Lower lobe of right lung (tissue), 2 donors: ENCODE data around the gene TRIM25. TPM values are rescaled to one million over a fixed set of nuclear protein-coding genes. Genes with fewer than 3 reads are reported as not detected.

Experiments
- ATAC-seq, 2 donors: fragments of 200-7000 bp; cut with Tn5 transposase; one replicate each; pipeline ENCODE4 v1.9.1; 2020 to 2022; ENCODE audit warnings: mild to moderate bottlenecking in 2 of 2, moderate library complexity in 2 of 2
- DNase-seq: peaks from one replicate; pipeline ENCODE4 v3.0.0-alpha.2; 2020
- H3K27ac ChIP-seq: fragments of 200-600 bp; one replicate; pipeline ENCODE4 v1.8.0; 2022
- H3K27me3 ChIP-seq: fragments of 200-600 bp; one replicate; pipeline ENCODE4 v1.8.0; 2022; ENCODE audit warnings: low read depth
- H3K36me3 ChIP-seq: fragments of 200-600 bp; one replicate; pipeline ENCODE4 v1.8.0; 2022; ENCODE audit warnings: mild to moderate bottlenecking
- H3K4me1 ChIP-seq: fragments of 200-600 bp; one replicate; pipeline ENCODE4 v1.8.0; 2022
- H3K4me3 ChIP-seq: fragments of 200-600 bp; one replicate; pipeline ENCODE4 v1.8.0; 2022; ENCODE audit warnings: mild to moderate bottlenecking
- H3K9me3 ChIP-seq: fragments of 200-600 bp; one replicate; pipeline ENCODE4 v1.8.0; 2022
- intact Hi-C: fragments of 100-400 bp; cut with DNase I; formaldehyde crosslinking; loops from one replicate; pipeline ENCODE4 v1.11.0; 2022
- total RNA-seq: library from RNA; stranded (reverse); fragmentation: NEBNext Ultra II Directional; extraction: Animal tissue kit (Norgen Biotek cat#: 25700); gene quantifications from one replicate; pipeline ENCODE4 v1.2.1, GENCODE V29; 2021
- TF ChIP-seq, protein P1 (sequence below): fragments of 200-600 bp; IDR thresholded peaks from one replicate; pipeline ENCODE4 v1.8.0; 2022; ENCODE audit warnings: antibody characterized with exemption, mild to moderate bottlenecking
- donor health status: DM: no; HTN: yes; CAD: no; lungs with severe emphysema.

Gene TRIM25
- total RNA-seq, 1 donor from 2014 or later, result 125 TPM

DNA sequence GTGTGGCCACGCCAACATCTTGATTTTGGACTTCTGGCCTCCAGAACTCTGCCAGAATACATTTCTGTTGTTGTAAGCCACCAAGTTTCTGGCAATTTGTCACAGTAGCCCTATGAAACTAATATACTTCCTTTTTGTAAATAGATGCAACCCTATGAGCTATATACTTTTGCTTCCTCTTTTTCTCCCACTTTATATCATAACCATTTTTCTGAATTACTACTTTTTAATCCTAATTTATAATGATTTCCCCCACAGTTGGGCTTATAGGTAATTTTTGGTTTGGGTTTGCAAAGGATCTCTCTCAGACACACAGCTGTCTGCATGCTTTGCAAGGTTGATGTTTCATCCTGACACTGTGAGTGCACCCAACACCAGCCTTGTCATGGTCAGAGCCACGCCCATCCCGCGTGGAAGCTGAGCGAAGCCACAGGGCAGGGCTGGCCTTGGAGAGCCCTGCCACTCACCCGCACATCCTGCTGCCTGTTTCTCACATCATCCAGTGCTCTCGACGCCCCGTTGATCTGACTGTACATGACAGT, 5.8 kb downstream of the TRIM25 start:
- Histone ChIP-seq H3K36me3 (peaks cover 55% of the 10 kb centered on the region), H3K4me3 (no peak overlapping the region), H3K9me3 (no peaks in the 10 kb centered on the region), H3K27ac (peak overlapping the region; percentile 51), H3K4me1 (peaks cover 60% of the 10 kb centered on the region), H3K27me3 (no peaks in the 10 kb centered on the region)
- intact Hi-C loops, result no loop called here
- peak; percentile 90 for DNase-seq
- TF ChIP-seq, protein P1, sequence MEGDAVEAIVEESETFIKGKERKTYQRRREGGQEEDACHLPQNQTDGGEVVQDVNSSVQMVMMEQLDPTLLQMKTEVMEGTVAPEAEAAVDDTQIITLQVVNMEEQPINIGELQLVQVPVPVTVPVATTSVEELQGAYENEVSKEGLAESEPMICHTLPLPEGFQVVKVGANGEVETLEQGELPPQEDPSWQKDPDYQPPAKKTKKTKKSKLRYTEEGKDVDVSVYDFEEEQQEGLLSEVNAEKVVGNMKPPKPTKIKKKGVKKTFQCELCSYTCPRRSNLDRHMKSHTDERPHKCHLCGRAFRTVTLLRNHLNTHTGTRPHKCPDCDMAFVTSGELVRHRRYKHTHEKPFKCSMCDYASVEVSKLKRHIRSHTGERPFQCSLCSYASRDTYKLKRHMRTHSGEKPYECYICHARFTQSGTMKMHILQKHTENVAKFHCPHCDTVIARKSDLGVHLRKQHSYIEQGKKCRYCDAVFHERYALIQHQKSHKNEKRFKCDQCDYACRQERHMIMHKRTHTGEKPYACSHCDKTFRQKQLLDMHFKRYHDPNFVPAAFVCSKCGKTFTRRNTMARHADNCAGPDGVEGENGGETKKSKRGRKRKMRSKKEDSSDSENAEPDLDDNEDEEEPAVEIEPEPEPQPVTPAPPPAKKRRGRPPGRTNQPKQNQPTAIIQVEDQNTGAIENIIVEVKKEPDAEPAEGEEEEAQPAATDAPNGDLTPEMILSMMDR, result no peak
- ATAC-seq, result peak; percentile 62 to 79

- TF ChIP-seq, protein P1, result no peak
- H3K4me1 ChIP-seq, result peaks cover 23% of the 10 kb centered on the region
- ATAC-seq (no peak), DNase-seq (no peak)
- H3K36me3 ChIP-seq, result peaks cover 100% of the 10 kb centered on the region
- H3K27me3 ChIP-seq, result no peaks in the 10 kb centered on the region
- no peak overlapping the region for H3K27ac ChIP-seq
- intact Hi-C loops, result no loop called here
- H3K4me3 ChIP-seq, result no peak overlapping the region
- no peaks in the 10 kb centered on the region for H3K9me3 ChIP-seq
Measured at GRCh38 chr17:56903560-56903959, 10.3 kb downstream of the TRIM25 start.

- Histone ChIP-seq H3K4me1 (peaks cover 13% of the 10 kb centered on the region), H3K27ac (no peak overlapping the region), H3K9me3 (no peaks in the 10 kb centered on the region), H3K4me3 (no peak overlapping the region), H3K36me3 (peaks cover 100% of the 10 kb centered on the region), H3K27me3 (no peaks in the 10 kb centered on the region)
- intact Hi-C loops, result no loop called here
- TF ChIP-seq, protein P1, result no peak
- DNase-seq (no peak), ATAC-seq (no peak)
Measured at GRCh38 chr17:56902348-56902747, 11.5 kb downstream of the TRIM25 start.

GRCh38 chr17:56899403-56899802, 14.4 kb downstream of the TRIM25 start:
- no peak for DNase-seq
- TF ChIP-seq, protein P1, result no peak
- H3K27ac ChIP-seq, result no peak overlapping the region
- no peak overlapping the region for H3K4me3 ChIP-seq
- H3K4me1 ChIP-seq, result peaks cover 7% of the 10 kb centered on the region
- intact Hi-C loops, result no loop called here
- peaks cover 100% of the 10 kb centered on the region for H3K36me3 ChIP-seq
- H3K9me3 ChIP-seq, result no peaks in the 10 kb centered on the region
- no peaks in the 10 kb centered on the region for H3K27me3 ChIP-seq
- no peak for ATAC-seq

GRCh38 chr17:56898874-56899273, 15.0 kb downstream of the TRIM25 start:
- TF ChIP-seq, protein P1, result no peak
- Histone ChIP-seq H3K27me3 (no peaks in the 10 kb centered on the region), H3K4me3 (no peak overlapping the region), H3K27ac (no peak overlapping the region), H3K36me3 (peaks cover 100% of the 10 kb centered on the region), H3K4me1 (peaks cover 7% of the 10 kb centered on the region), H3K9me3 (no peaks in the 10 kb centered on the region)
- intact Hi-C loops, result no loop called here
- DNase-seq (no peak), ATAC-seq (peak in 1 of 2 donors; percentile 11)
